Stimulated activated CD8-positive, alpha-beta memory T cell treated with anti-CD3 and anti-CD28 coated beads, Interleukin-7, amount 100 ng/mL, for 4 hours (primary cell): ENCODE measurements around the gene TLX1.
A peak's percentile ranks its signal among the peaks of the same experiment; 100 is the strongest.

Source experiments
- DNase-seq, 2 donors: peaks; one replicate each; pipeline ENCODE4 v3.0.0-alpha.2; 2020; ENCODE audit warnings: low read depth in 2 of 2

TLX1 gene

GRCh38 chr10:101134299-101135127 lies 3.4 kb downstream of the TLX1 start:
- DNase-seq = no peak

- DNase-seq = no peak
These were observed 4.3 kb downstream of the TLX1 start for GRCh38 chr10:101135141-101136006.

- DNase-seq = no peak
These were observed 5.1 kb downstream of the TLX1 start for GRCh38 chr10:101136007-101136707.

DNA sequence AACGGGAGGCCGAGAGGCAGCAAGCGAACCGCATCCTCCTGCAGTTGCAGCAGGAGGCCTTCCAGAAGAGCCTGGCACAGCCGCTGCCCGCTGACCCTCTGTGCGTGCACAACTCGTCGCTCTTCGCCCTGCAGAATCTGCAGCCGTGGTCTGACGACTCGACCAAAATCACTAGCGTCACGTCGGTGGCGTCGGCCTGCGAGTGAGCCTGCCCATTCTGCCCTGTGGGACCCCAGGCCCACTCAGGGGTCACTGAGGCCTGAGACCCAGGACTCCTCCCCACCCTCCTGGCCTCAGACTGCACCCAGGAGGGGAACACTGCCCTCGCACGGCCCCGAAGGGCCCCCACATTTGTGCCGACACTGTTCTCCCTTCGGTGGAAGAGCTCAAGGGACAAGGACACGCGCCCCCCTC lies 5.6 kb downstream of the TLX1 start:
- DNase-seq = no peak

DNA sequence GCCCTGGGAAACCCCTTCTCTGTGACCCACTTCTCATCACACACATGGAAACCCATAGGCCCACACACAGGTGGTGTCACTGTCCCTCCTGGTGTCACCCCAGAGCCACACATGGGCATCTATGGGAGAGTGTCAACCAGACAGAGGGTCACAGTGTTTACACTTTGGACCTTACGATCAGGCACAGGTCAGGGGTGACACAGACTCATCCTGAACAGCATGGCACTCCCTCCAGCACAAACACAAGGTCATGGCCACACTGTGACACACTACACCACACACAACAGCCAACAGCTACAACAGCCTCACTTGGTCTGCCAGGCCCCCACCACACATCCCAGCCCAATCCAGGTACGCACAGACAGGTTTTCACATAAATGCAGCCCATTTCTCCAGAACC lies 6.2 kb downstream of the TLX1 start:
- DNase-seq = no peak

- DNase-seq = no peak
These were observed 7.8 kb downstream of the TLX1 start for GRCh38 chr10:101138788-101139420.

GRCh38 chr10:101139421-101139911 lies 8.4 kb downstream of the TLX1 start:
- DNase-seq = no peak

GRCh38 chr10:101140084-101140949 lies 9.2 kb downstream of the TLX1 start:
- DNase-seq = no peak

- no peak for DNase-seq
These were observed 10.0 kb downstream of the TLX1 start for GRCh38 chr10:101140950-101141615.

- DNase-seq = peak; percentile 62 to 66
These were observed 10.8 kb downstream of the TLX1 start for GRCh38 chr10:101141616-101142532.

GRCh38 chr10:101142533-101143344 lies 11.6 kb downstream of the TLX1 start:
- no peak for DNase-seq

- no peak for DNase-seq
These were observed 12.2 kb downstream of the TLX1 start for GRCh38 chr10:101143345-101143630.

DNA sequence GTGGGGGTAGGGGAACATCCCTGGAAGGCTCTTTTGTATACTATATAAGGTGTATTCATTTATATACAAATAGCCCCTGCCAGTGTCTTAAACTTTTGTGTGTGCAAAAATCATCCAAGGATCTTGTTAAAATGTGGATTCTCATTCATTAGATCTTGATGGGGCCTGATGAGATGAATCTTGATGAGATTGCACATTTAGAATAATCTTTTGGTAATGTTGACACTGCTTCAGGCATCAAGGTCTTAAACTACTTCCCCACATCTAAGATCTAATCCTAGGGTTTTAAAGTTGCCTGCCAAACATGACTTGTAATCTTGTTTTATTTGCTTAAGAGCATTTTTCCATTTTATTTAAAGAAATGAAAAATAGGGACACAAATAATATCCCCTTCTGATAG lies 13.0 kb downstream of the TLX1 start:
- no peak for DNase-seq

- DNase-seq = no peak
These were observed 14.0 kb downstream of the TLX1 start for GRCh38 chr10:101145145-101145544.

GRCh38 chr10:101145750-101146391 lies 14.8 kb downstream of the TLX1 start:
- no peak for DNase-seq

GRCh38 chr10:101146392-101147251 lies 15.5 kb downstream of the TLX1 start:
- DNase-seq = no peak

- no peak for DNase-seq
These were observed 20.3 kb downstream of the TLX1 start for GRCh38 chr10:101151395-101151794.
